Astrocyte of the cerebellum (primary cell): ENCODE measurements around the gene SWSAP1.
A peak's percentile ranks its signal among the peaks of the same experiment; 100 is the strongest.

Experiments used
- DNase-seq: peaks from one replicate; pipeline ENCODE4 v3.0.0-alpha.2; 2011; ENCODE audit warnings: low read depth
- H3K4me3 ChIP-seq: 2 replicates; pipeline ENCODE4 v1.5.1; 2011; ENCODE audit warnings: mild to moderate bottlenecking, low read depth, low read length, moderate library complexity
- CTCF ChIP-seq: IDR thresholded peaks from 2 replicates; pipeline ENCODE4 v1.5.1; 2012; ENCODE audit warnings: low read length, low read depth, moderate library complexity, mild to moderate bottlenecking; ENCODE audit errors: missing control alignments
- in situ Hi-C: cut with HindIII; loops from 2 replicates; pipeline ENCODE4 v1.10.0; 2017; ENCODE audit warnings: low sequenced_read_pairs

Gene SWSAP1

GRCh38 chr19:11420429-11421370 lies 46.2 kb downstream of the SWSAP1 start:
- DNase-seq = no peak
- no peak for TF ChIP-seq CTCF
- in situ Hi-C loops = no loop called here
- peak overlapping the region; percentile 11 for H3K4me3 ChIP-seq

- no peak for TF ChIP-seq CTCF
- no peak overlapping the region for H3K4me3 ChIP-seq
- no peak for DNase-seq
- in situ Hi-C loops = no loop called here
Measured at GRCh38 chr19:11421371-11422098, 47.1 kb downstream of the SWSAP1 start.

- in situ Hi-C loops = no loop called here
- DNase-seq = no peak
- no peak for TF ChIP-seq CTCF
- H3K4me3 ChIP-seq = no peak overlapping the region
Measured at GRCh38 chr19:11422163-11423065, 47.9 kb downstream of the SWSAP1 start.

- in situ Hi-C loops = no loop called here
- H3K4me3 ChIP-seq = no peak overlapping the region
- no peak for TF ChIP-seq CTCF
- DNase-seq = no peak
Measured at GRCh38 chr19:11423164-11423790, 48.8 kb downstream of the SWSAP1 start.

GRCh38 chr19:11423791-11424181 lies 49.3 kb downstream of the SWSAP1 start:
- no peak for DNase-seq
- TF ChIP-seq CTCF = no peak
- in situ Hi-C loops = no loop called here
- no peak overlapping the region for H3K4me3 ChIP-seq
